Keratinocyte (primary cell): ENCODE measurements around the gene CCSER1. TPM values are rescaled to one million over a fixed set of nuclear protein-coding genes. Genes with fewer than 3 reads are reported as not detected.

ENCODE experiments used
- DNase-seq: peaks from one replicate; pipeline ENCODE4 v3.0.0-alpha.2; 2011; ENCODE audit warnings: low read depth, missing footprints, low spot score
- FAIRE-seq: peaks from 2 replicates; lab custom pipeline; 2011; peaks lifted over from hg19 to GRCh38; lab: Jason Lieb, UNC
- H2AFZ ChIP-seq: 2 replicates; pipeline ENCODE4 v1.6.0; 2012; ENCODE audit warnings: low read length, control low read depth, inconsistent platforms; ENCODE audit not compliant: control insufficient read depth
- H3K27ac ChIP-seq: 2 replicates; pipeline ENCODE4 v1.5.1; 2011; ENCODE audit warnings: low read length; ENCODE audit not compliant: control insufficient read depth, insufficient read depth
- H3K27me3 ChIP-seq: 3 replicates; pipeline ENCODE4 v1.6.0; 2011; ENCODE audit warnings: low read length; ENCODE audit not compliant: control insufficient read depth, insufficient read depth; ENCODE audit errors: extremely low read depth
- H3K36me3 ChIP-seq, 2 experiments: 2 replicates in 1 of 2; 3 replicates in 1 of 2; pipeline ENCODE4 v1.5.1; 2011; ENCODE audit warnings: low read length in 2 of 2, mild to moderate bottlenecking in 1 of 2; ENCODE audit not compliant: control insufficient read depth in 2 of 2, insufficient read depth in 2 of 2; ENCODE audit errors: extremely low read depth in 1 of 2
- H3K4me1 ChIP-seq: 3 replicates; pipeline ENCODE4 v1.5.1; 2011; ENCODE audit warnings: low read length; ENCODE audit not compliant: control insufficient read depth, insufficient read depth; ENCODE audit errors: extremely low read depth
- H3K4me2 ChIP-seq: 3 replicates; pipeline ENCODE4 v1.6.0; 2011; ENCODE audit warnings: low read depth, low read length; ENCODE audit not compliant: control insufficient read depth, insufficient read depth; ENCODE audit errors: extremely low read depth
- H3K4me3 ChIP-seq, 3 experiments: fragments of 200-600 bp in 1 of 3; sonication (generic) in 1 of 3; 2 replicates in 2 of 3; 3 replicates in 1 of 3; pipeline ENCODE4 v1.5.1; 2011 to 2016; ENCODE audit warnings: low read length in 3 of 3, mild to moderate bottlenecking in 3 of 3, control low read depth in 2 of 3, inconsistent platforms in 1 of 3, low read depth in 1 of 3, mixed read lengths in 1 of 3, mixed run types in 1 of 3, moderate library complexity in 1 of 3; ENCODE audit not compliant: control insufficient read depth in 2 of 3, insufficient read depth in 2 of 3; ENCODE audit errors: extremely low read depth in 1 of 3
- H3K79me2 ChIP-seq: 2 replicates; pipeline ENCODE4 v1.6.0; 2012; ENCODE audit warnings: low read length; ENCODE audit not compliant: control insufficient read depth, insufficient read depth
- H3K9ac ChIP-seq: 3 replicates; pipeline ENCODE4 v1.6.0; 2011; ENCODE audit warnings: low read length; ENCODE audit not compliant: control insufficient read depth, insufficient read depth; ENCODE audit errors: extremely low read depth
- H3K9me1 ChIP-seq: 3 replicates; pipeline ENCODE4 v1.6.0; 2011; ENCODE audit warnings: low read length; ENCODE audit not compliant: control insufficient read depth, insufficient read depth; ENCODE audit errors: extremely low read depth
- H3K9me3 ChIP-seq: 2 replicates; pipeline ENCODE4 v1.5.1; 2012; ENCODE audit warnings: low read depth, low read length; ENCODE audit not compliant: control insufficient read depth
- H4K20me1 ChIP-seq: 3 replicates; pipeline ENCODE4 v1.6.0; 2011; ENCODE audit warnings: low read length; ENCODE audit not compliant: control insufficient read depth, insufficient read depth; ENCODE audit errors: extremely low read depth
- EZH2 ChIP-seq: IDR thresholded peaks from one replicate; pipeline ENCODE4 v1.6.1; 2012; ENCODE audit warnings: inconsistent platforms, mild to moderate bottlenecking, low read length, moderate library complexity
- dilution Hi-C: fragments of 300-500 bp; cut with MboI; formaldehyde crosslinking; loops from one replicate; pipeline ENCODE4 v1.7.0; 2020; ENCODE audit warnings: low sequenced_read_pairs; ENCODE audit not compliant: extremely low pct_ligation_motif_present
- polyA plus RNA-seq, 5 experiments: library from polyadenylated mRNA; depleted of rRNA in 3 of 5; stranded (reverse) in 3 of 5; stranded (forward) in 1 of 5; unstranded in 1 of 5; fragments of >200 nt; gene quantifications; 1 replicate in 1 of 5; 2 replicates in 3 of 5; 3 replicates in 1 of 5; pipeline versions ENCODE4 v1.2.1 to v1.2.3, GENCODE V29; 2011 to 2012; ENCODE audit warnings: missing spikeins in 2 of 5, low read depth in 1 of 5, low replicate concordance in 1 of 5
- TF ChIP-seq, protein P1 (sequence below), 3 experiments: IDR thresholded peaks in 1 of 3; conservative IDR thresholded peaks in 1 of 3; optimal IDR thresholded peaks in 1 of 3; 2 replicates in 2 of 3; 3 replicates in 1 of 3; pipeline versions ENCODE3 to v1.5.1; 2011; ENCODE audit warnings: low read length in 3 of 3, mild to moderate bottlenecking in 3 of 3, moderate library complexity in 2 of 3, control low read depth in 1 of 3, inconsistent platforms in 1 of 3; ENCODE audit not compliant: insufficient read depth in 2 of 3; ENCODE audit errors: extremely low read depth in 1 of 3

CCSER1 gene
- polyA plus RNA-seq, 1 donor (not counting 4 experiments of a cell fraction or from before 2014, with no cell fraction given): 1.2 TPM

DNA sequence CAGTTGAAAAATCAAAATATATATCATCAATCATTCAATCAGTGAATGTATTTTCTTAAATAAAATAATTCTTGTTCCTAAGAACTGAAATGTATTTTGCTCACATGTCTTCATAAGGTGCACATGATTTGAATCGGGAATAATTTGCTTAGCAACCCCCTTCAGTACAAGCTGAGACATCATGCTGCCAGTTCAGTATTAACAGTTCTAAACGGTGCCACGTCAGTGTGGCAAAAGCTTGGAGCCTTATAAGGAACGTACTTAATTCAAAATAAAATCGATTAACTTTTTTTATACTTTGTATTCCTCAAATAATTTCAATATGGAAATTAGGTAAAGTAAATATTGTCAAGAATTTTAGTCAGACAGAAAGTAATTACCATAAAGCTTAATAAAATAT is 287.9 kb downstream of the CCSER1 start:
- no peak overlapping the region for H3K4me2 ChIP-seq
- dilution Hi-C loops: no loop called here
- no peaks in the 10 kb centered on the region for H3K27me3 ChIP-seq
- H3K9ac ChIP-seq: no peak overlapping the region
- no peaks in the 10 kb centered on the region for H3K36me3 ChIP-seq
- no peak for TF ChIP-seq EZH2
- TF ChIP-seq, protein P1, sequence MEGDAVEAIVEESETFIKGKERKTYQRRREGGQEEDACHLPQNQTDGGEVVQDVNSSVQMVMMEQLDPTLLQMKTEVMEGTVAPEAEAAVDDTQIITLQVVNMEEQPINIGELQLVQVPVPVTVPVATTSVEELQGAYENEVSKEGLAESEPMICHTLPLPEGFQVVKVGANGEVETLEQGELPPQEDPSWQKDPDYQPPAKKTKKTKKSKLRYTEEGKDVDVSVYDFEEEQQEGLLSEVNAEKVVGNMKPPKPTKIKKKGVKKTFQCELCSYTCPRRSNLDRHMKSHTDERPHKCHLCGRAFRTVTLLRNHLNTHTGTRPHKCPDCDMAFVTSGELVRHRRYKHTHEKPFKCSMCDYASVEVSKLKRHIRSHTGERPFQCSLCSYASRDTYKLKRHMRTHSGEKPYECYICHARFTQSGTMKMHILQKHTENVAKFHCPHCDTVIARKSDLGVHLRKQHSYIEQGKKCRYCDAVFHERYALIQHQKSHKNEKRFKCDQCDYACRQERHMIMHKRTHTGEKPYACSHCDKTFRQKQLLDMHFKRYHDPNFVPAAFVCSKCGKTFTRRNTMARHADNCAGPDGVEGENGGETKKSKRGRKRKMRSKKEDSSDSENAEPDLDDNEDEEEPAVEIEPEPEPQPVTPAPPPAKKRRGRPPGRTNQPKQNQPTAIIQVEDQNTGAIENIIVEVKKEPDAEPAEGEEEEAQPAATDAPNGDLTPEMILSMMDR (optimal IDR thresholded peaks at IDR 0.05 in 1 of 3, IDR thresholded peaks at IDR 0.05 in 1 of 3, conservative IDR thresholded peaks at IDR 0.05 in 1 of 3; ENCODE audit: extremely low read depth in 1 of 3, insufficient read depth in 2 of 3, low read length in 3 of 3): no peak
- H3K4me1 ChIP-seq: no peaks in the 10 kb centered on the region
- FAIRE-seq (no peak), DNase-seq (no peak)
- H3K79me2 ChIP-seq: no peaks in the 10 kb centered on the region
- no peaks in the 10 kb centered on the region for H4K20me1 ChIP-seq
- no peak overlapping the region for H3K4me3 ChIP-seq
- no peak overlapping the region for H3K27ac ChIP-seq
- H3K9me3 ChIP-seq: no peaks in the 10 kb centered on the region
- H3K9me1 ChIP-seq: no peaks in the 10 kb centered on the region
- H2AFZ ChIP-seq: no peak overlapping the region

DNA sequence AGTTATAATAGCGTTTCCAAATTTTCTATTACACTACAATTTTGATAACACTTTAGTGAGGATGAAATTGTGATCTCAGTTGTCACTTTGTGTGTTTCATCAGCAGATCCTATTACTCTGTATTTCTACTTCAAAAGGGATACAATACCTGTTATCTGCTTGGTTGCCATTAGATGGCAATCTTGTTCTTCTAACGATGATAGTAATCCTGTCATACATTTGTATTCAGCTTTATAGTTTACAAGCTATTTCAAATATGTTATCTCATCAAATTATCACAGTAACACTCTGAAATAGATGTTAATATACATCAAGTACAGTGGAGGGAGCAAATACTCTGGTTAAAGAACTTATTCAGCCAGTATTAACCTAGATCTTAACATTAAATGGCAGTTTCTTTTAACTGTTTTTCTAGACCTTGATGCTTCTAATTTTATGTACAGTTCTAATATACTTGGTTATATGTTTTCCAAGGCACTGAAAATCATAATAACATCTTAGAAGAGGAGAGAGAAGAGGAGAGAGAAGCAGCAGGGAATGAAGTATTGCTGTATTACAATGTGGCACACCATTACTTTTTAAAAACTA is 292.0 kb downstream of the CCSER1 start:
- H3K9me3 ChIP-seq: no peaks in the 10 kb centered on the region
- DNase-seq: no peak
- no peaks in the 10 kb centered on the region for H3K36me3 ChIP-seq
- dilution Hi-C loops: no loop called here
- H3K4me1 ChIP-seq: no peaks in the 10 kb centered on the region
- TF ChIP-seq EZH2: no peak
- TF ChIP-seq, protein P1 (optimal IDR thresholded peaks at IDR 0.05 in 1 of 3, IDR thresholded peaks at IDR 0.05 in 1 of 3, conservative IDR thresholded peaks at IDR 0.05 in 1 of 3; ENCODE audit: extremely low read depth in 1 of 3, insufficient read depth in 2 of 3, low read length in 3 of 3): peak in 2 of 3 experiments; percentile 30 to 59
- H3K27ac ChIP-seq: no peak overlapping the region
- H2AFZ ChIP-seq: no peak overlapping the region
- no peak overlapping the region for H3K4me3 ChIP-seq
- no peaks in the 10 kb centered on the region for H4K20me1 ChIP-seq
- no peak overlapping the region for H3K4me2 ChIP-seq
- no peaks in the 10 kb centered on the region for H3K79me2 ChIP-seq
- no peaks in the 10 kb centered on the region for H3K27me3 ChIP-seq
- peak; percentile 17 for FAIRE-seq
- H3K9ac ChIP-seq: no peak overlapping the region
- no peaks in the 10 kb centered on the region for H3K9me1 ChIP-seq
